ENCODE results near the gene TRIM4.
A peak's percentile ranks its signal among the peaks of the same experiment; 100 is the strongest.

TRIM4 gene

DNA sequence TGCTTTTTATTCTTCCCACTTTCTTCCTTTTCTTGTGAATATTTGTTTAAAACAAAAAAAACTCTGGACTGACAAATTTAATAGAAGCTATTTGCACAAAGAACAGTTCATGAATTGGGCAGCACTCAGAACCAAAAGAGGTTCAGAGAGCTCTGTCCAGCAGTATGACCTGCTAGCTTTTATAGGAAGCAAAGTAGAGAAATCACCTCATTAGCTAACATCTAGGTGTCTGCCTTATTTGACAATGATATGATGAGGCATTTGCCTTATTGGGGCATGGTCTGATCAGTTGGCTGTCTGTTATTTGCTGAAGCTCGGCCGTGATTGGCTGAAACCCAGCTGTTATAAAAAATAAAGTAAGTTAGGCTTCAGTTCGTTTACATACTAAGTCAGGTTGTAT is 819 bp upstream of the TRIM4 start (continued):
- TF ChIP-seq, protein P1, sequence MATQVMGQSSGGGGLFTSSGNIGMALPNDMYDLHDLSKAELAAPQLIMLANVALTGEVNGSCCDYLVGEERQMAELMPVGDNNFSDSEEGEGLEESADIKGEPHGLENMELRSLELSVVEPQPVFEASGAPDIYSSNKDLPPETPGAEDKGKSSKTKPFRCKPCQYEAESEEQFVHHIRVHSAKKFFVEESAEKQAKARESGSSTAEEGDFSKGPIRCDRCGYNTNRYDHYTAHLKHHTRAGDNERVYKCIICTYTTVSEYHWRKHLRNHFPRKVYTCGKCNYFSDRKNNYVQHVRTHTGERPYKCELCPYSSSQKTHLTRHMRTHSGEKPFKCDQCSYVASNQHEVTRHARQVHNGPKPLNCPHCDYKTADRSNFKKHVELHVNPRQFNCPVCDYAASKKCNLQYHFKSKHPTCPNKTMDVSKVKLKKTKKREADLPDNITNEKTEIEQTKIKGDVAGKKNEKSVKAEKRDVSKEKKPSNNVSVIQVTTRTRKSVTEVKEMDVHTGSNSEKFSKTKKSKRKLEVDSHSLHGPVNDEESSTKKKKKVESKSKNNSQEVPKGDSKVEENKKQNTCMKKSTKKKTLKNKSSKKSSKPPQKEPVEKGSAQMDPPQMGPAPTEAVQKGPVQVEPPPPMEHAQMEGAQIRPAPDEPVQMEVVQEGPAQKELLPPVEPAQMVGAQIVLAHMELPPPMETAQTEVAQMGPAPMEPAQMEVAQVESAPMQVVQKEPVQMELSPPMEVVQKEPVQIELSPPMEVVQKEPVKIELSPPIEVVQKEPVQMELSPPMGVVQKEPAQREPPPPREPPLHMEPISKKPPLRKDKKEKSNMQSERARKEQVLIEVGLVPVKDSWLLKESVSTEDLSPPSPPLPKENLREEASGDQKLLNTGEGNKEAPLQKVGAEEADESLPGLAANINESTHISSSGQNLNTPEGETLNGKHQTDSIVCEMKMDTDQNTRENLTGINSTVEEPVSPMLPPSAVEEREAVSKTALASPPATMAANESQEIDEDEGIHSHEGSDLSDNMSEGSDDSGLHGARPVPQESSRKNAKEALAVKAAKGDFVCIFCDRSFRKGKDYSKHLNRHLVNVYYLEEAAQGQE (tag by site-specific recombination; IDR thresholded peaks at IDR 0.05): peak; percentile 82
- TF ChIP-seq, protein P2, sequence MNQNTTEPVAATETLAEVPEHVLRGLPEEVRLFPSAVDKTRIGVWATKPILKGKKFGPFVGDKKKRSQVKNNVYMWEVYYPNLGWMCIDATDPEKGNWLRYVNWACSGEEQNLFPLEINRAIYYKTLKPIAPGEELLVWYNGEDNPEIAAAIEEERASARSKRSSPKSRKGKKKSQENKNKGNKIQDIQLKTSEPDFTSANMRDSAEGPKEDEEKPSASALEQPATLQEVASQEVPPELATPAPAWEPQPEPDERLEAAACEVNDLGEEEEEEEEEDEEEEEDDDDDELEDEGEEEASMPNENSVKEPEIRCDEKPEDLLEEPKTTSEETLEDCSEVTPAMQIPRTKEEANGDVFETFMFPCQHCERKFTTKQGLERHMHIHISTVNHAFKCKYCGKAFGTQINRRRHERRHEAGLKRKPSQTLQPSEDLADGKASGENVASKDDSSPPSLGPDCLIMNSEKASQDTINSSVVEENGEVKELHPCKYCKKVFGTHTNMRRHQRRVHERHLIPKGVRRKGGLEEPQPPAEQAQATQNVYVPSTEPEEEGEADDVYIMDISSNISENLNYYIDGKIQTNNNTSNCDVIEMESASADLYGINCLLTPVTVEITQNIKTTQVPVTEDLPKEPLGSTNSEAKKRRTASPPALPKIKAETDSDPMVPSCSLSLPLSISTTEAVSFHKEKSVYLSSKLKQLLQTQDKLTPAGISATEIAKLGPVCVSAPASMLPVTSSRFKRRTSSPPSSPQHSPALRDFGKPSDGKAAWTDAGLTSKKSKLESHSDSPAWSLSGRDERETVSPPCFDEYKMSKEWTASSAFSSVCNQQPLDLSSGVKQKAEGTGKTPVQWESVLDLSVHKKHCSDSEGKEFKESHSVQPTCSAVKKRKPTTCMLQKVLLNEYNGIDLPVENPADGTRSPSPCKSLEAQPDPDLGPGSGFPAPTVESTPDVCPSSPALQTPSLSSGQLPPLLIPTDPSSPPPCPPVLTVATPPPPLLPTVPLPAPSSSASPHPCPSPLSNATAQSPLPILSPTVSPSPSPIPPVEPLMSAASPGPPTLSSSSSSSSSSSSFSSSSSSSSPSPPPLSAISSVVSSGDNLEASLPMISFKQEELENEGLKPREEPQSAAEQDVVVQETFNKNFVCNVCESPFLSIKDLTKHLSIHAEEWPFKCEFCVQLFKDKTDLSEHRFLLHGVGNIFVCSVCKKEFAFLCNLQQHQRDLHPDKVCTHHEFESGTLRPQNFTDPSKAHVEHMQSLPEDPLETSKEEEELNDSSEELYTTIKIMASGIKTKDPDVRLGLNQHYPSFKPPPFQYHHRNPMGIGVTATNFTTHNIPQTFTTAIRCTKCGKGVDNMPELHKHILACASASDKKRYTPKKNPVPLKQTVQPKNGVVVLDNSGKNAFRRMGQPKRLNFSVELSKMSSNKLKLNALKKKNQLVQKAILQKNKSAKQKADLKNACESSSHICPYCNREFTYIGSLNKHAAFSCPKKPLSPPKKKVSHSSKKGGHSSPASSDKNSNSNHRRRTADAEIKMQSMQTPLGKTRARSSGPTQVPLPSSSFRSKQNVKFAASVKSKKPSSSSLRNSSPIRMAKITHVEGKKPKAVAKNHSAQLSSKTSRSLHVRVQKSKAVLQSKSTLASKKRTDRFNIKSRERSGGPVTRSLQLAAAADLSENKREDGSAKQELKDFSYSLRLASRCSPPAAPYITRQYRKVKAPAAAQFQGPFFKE (tag by site-specific recombination; IDR thresholded peaks at IDR 0.05; ENCODE audit: borderline replicate concordance): no peak
- no peak for TF ChIP-seq ZBTB17 (tag by site-specific recombination; IDR thresholded peaks at IDR 0.05)
- no peak for TF ChIP-seq GFI1B (tag by site-specific recombination; IDR thresholded peaks at IDR 0.05)
- TF ChIP-seq KLF9 (tag by site-specific recombination; IDR thresholded peaks at IDR 0.05; ENCODE audit: low read depth): no peak
- no peak for TF ChIP-seq ZNF629 (tag by site-specific recombination; IDR thresholded peaks at IDR 0.05)
- TF ChIP-seq, protein P3, sequence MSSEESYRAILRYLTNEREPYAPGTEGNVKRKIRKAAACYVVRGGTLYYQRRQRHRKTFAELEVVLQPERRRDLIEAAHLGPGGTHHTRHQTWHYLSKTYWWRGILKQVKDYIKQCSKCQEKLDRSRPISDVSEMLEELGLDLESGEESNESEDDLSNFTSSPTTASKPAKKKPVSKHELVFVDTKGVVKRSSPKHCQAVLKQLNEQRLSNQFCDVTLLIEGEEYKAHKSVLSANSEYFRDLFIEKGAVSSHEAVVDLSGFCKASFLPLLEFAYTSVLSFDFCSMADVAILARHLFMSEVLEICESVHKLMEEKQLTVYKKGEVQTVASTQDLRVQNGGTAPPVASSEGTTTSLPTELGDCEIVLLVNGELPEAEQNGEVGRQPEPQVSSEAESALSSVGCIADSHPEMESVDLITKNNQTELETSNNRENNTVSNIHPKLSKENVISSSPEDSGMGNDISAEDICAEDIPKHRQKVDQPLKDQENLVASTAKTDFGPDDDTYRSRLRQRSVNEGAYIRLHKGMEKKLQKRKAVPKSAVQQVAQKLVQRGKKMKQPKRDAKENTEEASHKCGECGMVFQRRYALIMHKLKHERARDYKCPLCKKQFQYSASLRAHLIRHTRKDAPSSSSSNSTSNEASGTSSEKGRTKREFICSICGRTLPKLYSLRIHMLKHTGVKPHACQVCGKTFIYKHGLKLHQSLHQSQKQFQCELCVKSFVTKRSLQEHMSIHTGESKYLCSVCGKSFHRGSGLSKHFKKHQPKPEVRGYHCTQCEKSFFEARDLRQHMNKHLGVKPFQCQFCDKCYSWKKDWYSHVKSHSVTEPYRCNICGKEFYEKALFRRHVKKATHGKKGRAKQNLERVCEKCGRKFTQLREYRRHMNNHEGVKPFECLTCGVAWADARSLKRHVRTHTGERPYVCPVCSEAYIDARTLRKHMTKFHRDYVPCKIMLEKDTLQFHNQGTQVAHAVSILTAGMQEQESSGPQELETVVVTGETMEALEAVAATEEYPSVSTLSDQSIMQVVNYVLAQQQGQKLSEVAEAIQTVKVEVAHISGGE (tag by site-specific recombination; conservative IDR thresholded peaks at IDR 0.05; ENCODE audit: low read depth): no peak

DNA sequence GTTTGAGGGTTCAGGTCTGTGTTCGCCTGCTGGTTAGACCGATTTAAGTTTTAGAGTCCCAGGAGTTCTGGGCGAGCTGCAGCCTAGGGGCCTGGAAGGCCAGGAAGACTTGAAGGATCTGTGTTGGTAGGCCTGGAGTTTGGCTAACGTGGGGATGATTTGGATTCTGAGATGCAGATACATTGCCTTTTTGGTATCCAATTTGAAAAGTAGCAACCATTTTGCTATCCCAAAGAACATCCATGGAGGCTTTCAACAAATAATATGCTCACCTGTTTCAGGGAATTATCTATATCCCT is 433 bp upstream of the TRIM4 start:
- Histone ChIP-seq H3K9me3 (ENCODE audit: control insufficient read depth, insufficient read depth, low read depth, low read length) (no peaks in the 10 kb centered on the region), H3K36me3 (ENCODE audit: control insufficient read depth in 2 of 2, insufficient read depth in 1 of 2, low read length in 2 of 2) (peaks cover 5 to 17% of the 10 kb centered on the region in 2 experiments), H3K4me1 (ENCODE audit: control insufficient read depth, insufficient read depth, low read length) (0 out of 2 replicates have a peak, but pooled peaks cover 2% of the 10 kb centered on the region), H3K4me3 (ENCODE audit: low read depth, low read length) (peak overlapping the region; percentile 79), H3K27ac (ENCODE audit: extremely low read depth, low read depth, low read length) (peak overlapping the region; percentile 79)
- ChIA-PET CTCF (interaction anchor here (0.6 to 2.3 kb wide), 6 partner anchors 8 to 132 kb away, joined by 3 to 6 read pairs (median 4); no protein-coding TSS in a partner anchor), POLR2A (interaction anchor here (0.5 to 2.9 kb wide), 10 partner anchors 10 to 420 kb away, joined by 3 to 12 read pairs (median 4); partner anchors contain the start of genes AP4M1, GJC3, MCM7 and ZKSCAN1)
- no peak for TF ChIP-seq ZNF37A (tag by site-specific recombination; IDR thresholded peaks at IDR 0.05)
- no peak for TF ChIP-seq ZNF544 (tag by site-specific recombination; IDR thresholded peaks at IDR 0.05)
- 0 out of 2 replicates have a peak, but pooled peaks have one; percentile 3 for TF ChIP-seq SP3 (tag by site-specific recombination; IDR thresholded peaks at IDR 0.05)
- 0 out of 2 replicates have a peak, but pooled peaks have one; percentile 4 for TF ChIP-seq SP7 (tag by site-specific recombination; IDR thresholded peaks at IDR 0.05)
- TF ChIP-seq, protein P4, sequence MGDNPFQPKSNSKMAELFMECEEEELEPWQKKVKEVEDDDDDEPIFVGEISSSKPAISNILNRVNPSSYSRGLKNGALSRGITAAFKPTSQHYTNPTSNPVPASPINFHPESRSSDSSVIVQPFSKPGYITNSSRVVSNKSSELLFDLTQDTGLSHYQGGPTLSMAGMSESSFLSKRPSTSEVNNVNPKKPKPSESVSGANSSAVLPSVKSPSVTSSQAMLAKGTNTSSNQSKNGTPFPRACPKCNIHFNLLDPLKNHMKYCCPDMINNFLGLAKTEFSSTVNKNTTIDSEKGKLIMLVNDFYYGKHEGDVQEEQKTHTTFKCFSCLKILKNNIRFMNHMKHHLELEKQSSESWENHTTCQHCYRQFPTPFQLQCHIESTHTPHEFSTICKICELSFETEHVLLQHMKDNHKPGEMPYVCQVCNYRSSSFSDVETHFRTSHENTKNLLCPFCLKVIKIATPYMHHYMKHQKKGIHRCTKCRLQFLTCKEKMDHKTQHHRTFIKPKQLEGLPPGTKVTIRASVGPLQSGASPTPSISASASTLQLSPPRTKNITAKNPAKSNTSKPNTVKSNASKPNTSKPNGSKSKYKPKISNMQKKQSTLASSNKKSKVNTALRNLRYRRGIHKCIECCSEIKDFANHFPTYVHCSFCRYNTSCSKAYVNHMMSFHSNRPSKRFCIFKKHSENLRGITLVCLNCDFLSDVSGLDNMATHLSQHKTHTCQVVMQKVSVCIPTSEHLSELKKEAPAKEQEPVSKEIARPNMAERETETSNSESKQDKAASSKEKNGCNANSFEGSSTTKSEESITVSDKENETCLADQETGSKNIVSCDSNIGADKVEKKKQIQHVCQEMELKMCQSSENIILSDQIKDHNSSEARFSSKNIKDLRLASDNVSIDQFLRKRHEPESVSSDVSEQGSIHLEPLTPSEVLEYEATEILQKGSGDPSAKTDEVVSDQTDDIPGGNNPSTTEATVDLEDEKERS (tag by site-specific recombination; IDR thresholded peaks at IDR 0.05): no peak
- TF ChIP-seq, protein P5, sequence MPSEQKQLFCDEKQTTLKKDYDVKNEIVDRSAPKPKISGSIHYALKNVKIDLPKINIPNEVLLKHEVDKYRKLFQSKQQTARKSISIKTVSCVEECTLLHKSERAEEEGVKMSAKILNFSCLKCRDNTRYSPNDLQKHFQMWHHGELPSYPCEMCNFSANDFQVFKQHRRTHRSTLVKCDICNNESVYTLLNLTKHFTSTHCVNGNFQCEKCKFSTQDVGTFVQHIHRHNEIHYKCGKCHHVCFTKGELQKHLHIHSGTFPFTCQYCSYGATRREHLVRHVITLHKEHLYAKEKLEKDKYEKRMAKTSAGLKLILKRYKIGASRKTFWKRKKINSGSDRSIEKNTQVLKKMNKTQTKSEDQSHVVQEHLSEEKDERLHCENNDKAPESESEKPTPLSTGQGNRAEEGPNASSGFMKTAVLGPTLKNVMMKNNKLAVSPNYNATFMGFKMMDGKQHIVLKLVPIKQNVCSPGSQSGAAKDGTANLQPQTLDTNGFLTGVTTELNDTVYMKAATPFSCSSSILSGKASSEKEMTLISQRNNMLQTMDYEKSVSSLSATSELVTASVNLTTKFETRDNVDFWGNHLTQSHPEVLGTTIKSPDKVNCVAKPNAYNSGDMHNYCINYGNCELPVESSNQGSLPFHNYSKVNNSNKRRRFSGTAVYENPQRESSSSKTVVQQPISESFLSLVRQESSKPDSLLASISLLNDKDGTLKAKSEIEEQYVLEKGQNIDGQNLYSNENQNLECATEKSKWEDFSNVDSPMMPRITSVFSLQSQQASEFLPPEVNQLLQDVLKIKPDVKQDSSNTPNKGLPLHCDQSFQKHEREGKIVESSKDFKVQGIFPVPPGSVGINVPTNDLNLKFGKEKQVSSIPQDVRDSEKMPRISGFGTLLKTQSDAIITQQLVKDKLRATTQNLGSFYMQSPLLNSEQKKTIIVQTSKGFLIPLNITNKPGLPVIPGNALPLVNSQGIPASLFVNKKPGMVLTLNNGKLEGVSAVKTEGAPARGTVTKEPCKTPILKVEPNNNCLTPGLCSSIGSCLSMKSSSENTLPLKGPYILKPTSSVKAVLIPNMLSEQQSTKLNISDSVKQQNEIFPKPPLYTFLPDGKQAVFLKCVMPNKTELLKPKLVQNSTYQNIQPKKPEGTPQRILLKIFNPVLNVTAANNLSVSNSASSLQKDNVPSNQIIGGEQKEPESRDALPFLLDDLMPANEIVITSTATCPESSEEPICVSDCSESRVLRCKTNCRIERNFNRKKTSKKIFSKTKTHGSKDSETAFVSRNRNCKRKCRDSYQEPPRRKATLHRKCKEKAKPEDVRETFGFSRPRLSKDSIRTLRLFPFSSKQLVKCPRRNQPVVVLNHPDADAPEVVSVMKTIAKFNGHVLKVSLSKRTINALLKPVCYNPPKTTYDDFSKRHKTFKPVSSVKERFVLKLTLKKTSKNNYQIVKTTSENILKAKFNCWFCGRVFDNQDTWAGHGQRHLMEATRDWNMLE (tag by site-specific recombination; conservative IDR thresholded peaks at IDR 0.05; ENCODE audit: low read depth): peak; percentile 91
